HG03175 (cell line): ENCODE measurements around the gene CENPB.
A peak's percentile ranks its signal among the peaks of the same experiment; 100 is the strongest.
"Not testable (repeated sequence)": the region's sequence is repeated elsewhere in the genome, so short reads cannot be mapped to it uniquely, and the experiment has no call there.

Source experiments
- ATAC-seq: cut with Tn5 transposase; IDR thresholded peaks from one replicate; pipeline ENCODE4 v1.9.1; 2021; ENCODE audit warnings: mild to moderate bottlenecking, moderate library complexity; ENCODE audit not compliant: unreplicated experiment

The CENPB gene

GRCh38 chr20:3786665-3787323 lies at the start of gene CENPB:
Gene CENPB (minus strand): TSS chr20:3786740. CDS start chr20:3786483, 257 bp downstream.
- peak; percentile 84 for ATAC-seq

GRCh38 chr20:3836132-3836531 lies 49.6 kb upstream of the CENPB start:
- ATAC-seq: no peak

GRCh38 chr20:3829891-3830290 lies 43.4 kb upstream of the CENPB start:
- ATAC-seq: not testable (repeated sequence)

- no peak for ATAC-seq
Measured at GRCh38 chr20:3828798-3829197, 42.3 kb upstream of the CENPB start.

GRCh38 chr20:3826420-3826819 lies 39.9 kb upstream of the CENPB start:
- no peak for ATAC-seq

GRCh38 chr20:3825526-3825925 lies 39.0 kb upstream of the CENPB start:
- ATAC-seq: no peak

- ATAC-seq: no peak
Measured at GRCh38 chr20:3823881-3824280, 37.3 kb upstream of the CENPB start.

- no peak for ATAC-seq
Measured at GRCh38 chr20:3821996-3822395, 35.5 kb upstream of the CENPB start.

- ATAC-seq: peak; percentile 4
Measured at GRCh38 chr20:3820901-3821727, 34.6 kb upstream of the CENPB start.

- peak; percentile 81 for ATAC-seq
Measured at GRCh38 chr20:3820048-3820900, 33.7 kb upstream of the CENPB start, which contains the start of gene AP5S1. Gene AP5S1 (plus strand): TSS chr20:3820547. CDS start chr20:3822118, 1,571 bp downstream.

- ATAC-seq: no peak
Measured at GRCh38 chr20:3819411-3820047, 33.0 kb upstream of the CENPB start.

GRCh38 chr20:3818155-3819151 lies 31.9 kb upstream of the CENPB start:
- no peak for ATAC-seq

GRCh38 chr20:3815703-3816315 lies 29.3 kb upstream of the CENPB start:
- no peak for ATAC-seq

- ATAC-seq: no peak
Measured at GRCh38 chr20:3814928-3815495, 28.5 kb upstream of the CENPB start.

GRCh38 chr20:3813848-3814581 lies 27.5 kb upstream of the CENPB start:
- no peak for ATAC-seq

- ATAC-seq: no peak
Measured at GRCh38 chr20:3812975-3813847, 26.7 kb upstream of the CENPB start.

- ATAC-seq: no peak
Measured at GRCh38 chr20:3812259-3812681, 25.7 kb upstream of the CENPB start.
